SK-N-SH (cell line): Measurements from ENCODE around the gene KLF2. TPM values are rescaled to one million over a fixed set of nuclear protein-coding genes. Genes with fewer than 3 reads are reported as not detected.

Source experiments
- CTCF ChIA-PET: fragments of 300-600, 350-600 bp; formaldehyde crosslinking; extraction: SDS; loops from one replicate; lab custom pipeline; 2021; lab: Yijun Ruan, JAX
- POLR2A ChIA-PET: fragments of 350-600 bp; sonication (Branson Sonifier 250); formaldehyde crosslinking; extraction: SDS; loops from one replicate; lab custom pipeline; 2020; ENCODE audit warnings: antibody characterized with exemption, inconsistent platforms; lab: Yijun Ruan, JAX
- DNase-seq: peaks from one replicate; pipeline ENCODE4 v3.0.0; 2012
- H2AFZ ChIP-seq: fragments of 200-600 bp; sonication (generic); 2 replicates; pipeline ENCODE4 v1.8.1; 2016; ENCODE audit warnings: antibody characterized with exemption, mild to moderate bottlenecking, low read depth
- H3F3A ChIP-seq: fragments of 200-600 bp; sonication (generic); replicated peaks from 2 replicates; pipeline ENCODE3; 2016; ENCODE audit warnings: antibody characterized with exemption, mild to moderate bottlenecking; ENCODE audit not compliant: insufficient read depth
- H3K27ac ChIP-seq, 2 experiments: fragments of 200-500 bp in 1 of 2; fragments of 200-600 bp in 1 of 2; sonication (Bioruptor generic) in 1 of 2; sonication (generic), shearing (Covaris generic) in 1 of 2; 2 replicates each; pipeline versions ENCODE4 v1.5.1 to v1.6.1; 2014 to 2016; ENCODE audit warnings: low read depth in 2 of 2, inconsistent platforms in 1 of 2, low read length in 1 of 2, mild to moderate bottlenecking in 1 of 2, mixed read lengths in 1 of 2
- H3K27me3 ChIP-seq: fragments of 200-600 bp; sonication (generic), shearing (Covaris generic); 2 replicates; pipeline ENCODE4 v1.6.1; 2016; ENCODE audit warnings: mixed run types; ENCODE audit not compliant: insufficient read depth
- H3K36me3 ChIP-seq, 2 experiments: fragments of 200-500 bp in 1 of 2; fragments of 200-600 bp in 1 of 2; sonication (Bioruptor generic) in 1 of 2; sonication (generic) in 1 of 2; replicated peaks in 1 of 2; 2 replicates each; pipeline versions ENCODE3 to v1.5.1; 2014 to 2016; ENCODE audit warnings: low read length in 1 of 2, mild to moderate bottlenecking in 1 of 2; ENCODE audit not compliant: insufficient read depth in 2 of 2, control insufficient read depth in 1 of 2
- H3K4me1 ChIP-seq, 2 experiments: fragments of 200-500 bp in 1 of 2; fragments of 200-600 bp in 1 of 2; sonication (Bioruptor generic) in 1 of 2; sonication (generic), shearing (Covaris generic) in 1 of 2; 2 replicates each; pipeline versions ENCODE4 v1.5.1 to v1.6.1; 2014 to 2016; ENCODE audit warnings: low read depth in 1 of 2, low read length in 1 of 2, mixed run types in 1 of 2; ENCODE audit not compliant: insufficient read depth in 2 of 2, control insufficient read depth in 1 of 2
- H3K4me2 ChIP-seq: fragments of 200-600 bp; sonication (generic), shearing (Covaris generic); 2 replicates; pipeline ENCODE4 v1.6.1; 2017; ENCODE audit warnings: mixed run types
- H3K4me3 ChIP-seq, 2 experiments: fragments of 200-500 bp in 1 of 2; fragments of 200-600 bp in 1 of 2; sonication (Bioruptor generic) in 1 of 2; sonication (generic), shearing (Covaris generic) in 1 of 2; 2 replicates each; pipeline versions ENCODE4 v1.5.1 to v1.8.1; 2014 to 2016; ENCODE audit warnings: low read depth in 2 of 2, inconsistent platforms in 1 of 2, low read length in 1 of 2, mild to moderate bottlenecking in 1 of 2, mixed read lengths in 1 of 2, moderate library complexity in 1 of 2
- H3K79me2 ChIP-seq: fragments of 200-600 bp; sonication (generic); 2 replicates; pipeline ENCODE4 v1.8.1; 2017; ENCODE audit warnings: mild to moderate bottlenecking; ENCODE audit not compliant: insufficient read depth
- H3K9ac ChIP-seq: fragments of 200-600 bp; sonication (generic); 2 replicates; pipeline ENCODE4 v1.6.1; 2017; ENCODE audit warnings: mixed run types
- H3K9me2 ChIP-seq: fragments of 200-600 bp; sonication (generic); 2 replicates; pipeline ENCODE4 v1.6.1; 2017; ENCODE audit warnings: mixed run types
- H3K9me3 ChIP-seq: fragments of 200-600 bp; sonication (generic); 2 replicates; pipeline ENCODE4 v1.6.1; 2017; ENCODE audit warnings: mixed run types, mild to moderate bottlenecking, moderate library complexity
- H4K20me1 ChIP-seq: fragments of 200-600 bp; sonication (generic); 2 replicates; pipeline ENCODE4 v1.6.1; 2017; ENCODE audit warnings: mild to moderate bottlenecking, mixed run types; ENCODE audit not compliant: insufficient read depth
- CHD2 ChIP-seq: fragments of 150-350 bp; IDR thresholded peaks from 2 replicates; pipeline ENCODE4 v1.6.1; 2018; ENCODE audit warnings: low read length; ENCODE audit not compliant: partially characterized antibody
- EP300 ChIP-seq, 2 experiments: IDR thresholded peaks; 2 replicates each; pipeline versions ENCODE4 v1.4.0 to v1.6.1; 2012; ENCODE audit warnings: borderline replicate concordance in 1 of 2, low read depth in 1 of 2, low read length in 1 of 2
- FOSL2 ChIP-seq: IDR thresholded peaks from 2 replicates; pipeline ENCODE4 v1.4.0; 2012; ENCODE audit warnings: low read depth, mild to moderate bottlenecking, moderate library complexity, borderline replicate concordance
- GATA2 ChIP-seq: sonication (generic); formaldehyde crosslinking; IDR thresholded peaks from 2 replicates; pipeline ENCODE4 v1.5.0; 2020; ENCODE audit warnings: mild to moderate bottlenecking, missing genetic modification reagents
- NRF1 ChIP-seq: IDR thresholded peaks from 2 replicates; pipeline ENCODE4 v1.6.1; 2012; ENCODE audit warnings: low read depth, mild to moderate bottlenecking, low read length
- RCOR1 ChIP-seq: fragments of 150-350 bp; IDR thresholded peaks from 2 replicates; pipeline ENCODE4 v1.6.1; 2017; ENCODE audit warnings: antibody characterized with exemption, low read length
- RFX5 ChIP-seq: IDR thresholded peaks from 2 replicates; pipeline ENCODE4 v1.6.1; 2012; ENCODE audit warnings: mild to moderate bottlenecking, improper control_type of control experiment, low read length
- SIN3A ChIP-seq: IDR thresholded peaks from 2 replicates; pipeline ENCODE4 v1.6.1; 2012; ENCODE audit warnings: low read depth, mild to moderate bottlenecking, low read length, moderate library complexity, borderline replicate concordance
- TEAD4 ChIP-seq: IDR thresholded peaks from 2 replicates; pipeline ENCODE4 v1.4.0; 2012; ENCODE audit warnings: mild to moderate bottlenecking, borderline replicate concordance; ENCODE audit not compliant: insufficient read depth
- WGBS: methylation state at CpG from one replicate; pipeline ENCODE4 v1.1.6; 2017; ENCODE audit warnings: low lambda C conversion rate; 5-methylcytosine and 5-hydroxymethylcytosine counted together
- polyA plus RNA-seq, 3 experiments: library from polyadenylated mRNA; depleted of rRNA; stranded (reverse); fragments of >200 nt; gene quantifications; 2 replicates each; pipeline ENCODE4 v1.2.3, GENCODE V29; 2012
- TF ChIP-seq, protein P1 (sequence below): IDR thresholded peaks from 2 replicates; pipeline ENCODE4 v1.4.0; 2012; ENCODE audit warnings: low read depth, borderline replicate concordance
- TF ChIP-seq, protein P2 (sequence below): fragments of 200-600 bp; sonication (generic); IDR thresholded peaks from 2 replicates; pipeline ENCODE4 v1.6.1; 2017; ENCODE audit warnings: antibody characterized with exemption, mild to moderate bottlenecking, moderate library complexity

The KLF2 gene
- polyA plus RNA-seq, 1 of the 3 experiments (the other 2 are of a cell fraction), result 6.9 TPM

DNA sequence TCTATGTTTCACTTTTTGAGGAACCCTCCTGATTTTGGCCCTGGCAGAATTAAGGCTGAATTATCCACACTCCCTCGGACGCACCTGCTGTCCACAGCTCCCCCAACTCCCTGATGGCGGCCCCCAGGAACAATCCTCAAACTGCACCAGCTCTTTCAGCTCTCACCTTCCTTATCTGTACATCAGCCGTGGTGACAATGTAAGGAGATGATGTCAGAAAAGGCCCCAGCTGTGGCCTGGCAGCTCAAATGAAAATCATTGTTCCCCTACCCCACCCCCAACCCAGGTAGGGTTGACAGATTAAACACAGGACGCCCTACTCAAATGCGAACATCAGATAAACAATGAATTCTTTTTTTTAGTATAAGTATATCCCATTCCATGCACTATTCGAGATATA lies 35.0 kb upstream of the KLF2 start (continued):
- TF ChIP-seq, protein P1, sequence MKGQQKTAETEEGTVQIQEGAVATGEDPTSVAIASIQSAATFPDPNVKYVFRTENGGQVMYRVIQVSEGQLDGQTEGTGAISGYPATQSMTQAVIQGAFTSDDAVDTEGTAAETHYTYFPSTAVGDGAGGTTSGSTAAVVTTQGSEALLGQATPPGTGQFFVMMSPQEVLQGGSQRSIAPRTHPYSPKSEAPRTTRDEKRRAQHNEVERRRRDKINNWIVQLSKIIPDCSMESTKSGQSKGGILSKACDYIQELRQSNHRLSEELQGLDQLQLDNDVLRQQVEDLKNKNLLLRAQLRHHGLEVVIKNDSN, result no peak
- TF ChIP-seq GATA2 (CRISPR knock-in tag), result no peak
- TF ChIP-seq FOSL2, result no peak
- TF ChIP-seq EP300 (IDR thresholded peaks at IDR 0.05; ENCODE audit: borderline replicate concordance in 1 of 2, low read depth in 1 of 2, low read length in 1 of 2), result no peak
- TF ChIP-seq RCOR1, result no peak
- TF ChIP-seq TEAD4, result no peak
- TF ChIP-seq SIN3A, result no peak
- TF ChIP-seq, protein P2, sequence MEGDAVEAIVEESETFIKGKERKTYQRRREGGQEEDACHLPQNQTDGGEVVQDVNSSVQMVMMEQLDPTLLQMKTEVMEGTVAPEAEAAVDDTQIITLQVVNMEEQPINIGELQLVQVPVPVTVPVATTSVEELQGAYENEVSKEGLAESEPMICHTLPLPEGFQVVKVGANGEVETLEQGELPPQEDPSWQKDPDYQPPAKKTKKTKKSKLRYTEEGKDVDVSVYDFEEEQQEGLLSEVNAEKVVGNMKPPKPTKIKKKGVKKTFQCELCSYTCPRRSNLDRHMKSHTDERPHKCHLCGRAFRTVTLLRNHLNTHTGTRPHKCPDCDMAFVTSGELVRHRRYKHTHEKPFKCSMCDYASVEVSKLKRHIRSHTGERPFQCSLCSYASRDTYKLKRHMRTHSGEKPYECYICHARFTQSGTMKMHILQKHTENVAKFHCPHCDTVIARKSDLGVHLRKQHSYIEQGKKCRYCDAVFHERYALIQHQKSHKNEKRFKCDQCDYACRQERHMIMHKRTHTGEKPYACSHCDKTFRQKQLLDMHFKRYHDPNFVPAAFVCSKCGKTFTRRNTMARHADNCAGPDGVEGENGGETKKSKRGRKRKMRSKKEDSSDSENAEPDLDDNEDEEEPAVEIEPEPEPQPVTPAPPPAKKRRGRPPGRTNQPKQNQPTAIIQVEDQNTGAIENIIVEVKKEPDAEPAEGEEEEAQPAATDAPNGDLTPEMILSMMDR, result no peak

DNA sequence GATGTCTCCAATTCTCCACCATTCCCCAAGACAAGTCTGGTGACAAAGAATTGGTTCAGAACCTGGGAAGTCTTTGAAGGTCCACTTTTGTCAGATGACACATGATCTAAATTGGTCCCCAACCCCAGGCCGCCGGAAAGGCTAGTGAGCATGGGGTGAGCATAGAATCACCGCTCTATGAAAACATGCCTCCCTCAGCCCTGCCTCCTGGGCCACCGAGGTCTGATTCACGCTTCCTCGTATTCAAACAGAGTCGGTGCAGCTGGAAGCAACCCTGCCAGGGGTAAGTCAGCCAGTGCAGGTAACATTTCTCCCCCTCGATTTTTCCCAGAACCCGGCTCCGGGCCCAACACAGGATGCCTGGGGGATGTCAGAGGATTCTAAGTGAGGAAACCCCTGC lies 33.9 kb upstream of the KLF2 start:
- no peak for TF ChIP-seq NRF1
- no peaks in the 10 kb centered on the region for H3K9me3 ChIP-seq
- H3K79me2 ChIP-seq, result no peaks in the 10 kb centered on the region
- H3K9ac ChIP-seq, result no peak overlapping the region
- H3K27ac ChIP-seq, result no peak overlapping the region
- no peak overlapping the region for H3K4me2 ChIP-seq
- peaks cover 6% of the 10 kb centered on the region for H3F3A ChIP-seq
- ChIA-PET CTCF (interaction anchor here (1.4 kb wide), 1 partner anchor 86 kb away, joined by 4 read pairs; no protein-coding TSS in a partner anchor), POLR2A (no interaction called here)
- 41% methylated on average over 10 of the region's 10 CpGs for WGBS
- H3K4me1 ChIP-seq, result no peaks in the 10 kb centered on the region
- DNase-seq, result no peak
- H3K36me3 ChIP-seq, result no peaks in the 10 kb centered on the region
- H3K4me3 ChIP-seq, result no peak overlapping the region
- no peak overlapping the region for H2AFZ ChIP-seq
- H3K27me3 ChIP-seq, result peaks cover 42% of the 10 kb centered on the region
- no peaks in the 10 kb centered on the region for H3K9me2 ChIP-seq
- H4K20me1 ChIP-seq, result no peaks in the 10 kb centered on the region

DNA sequence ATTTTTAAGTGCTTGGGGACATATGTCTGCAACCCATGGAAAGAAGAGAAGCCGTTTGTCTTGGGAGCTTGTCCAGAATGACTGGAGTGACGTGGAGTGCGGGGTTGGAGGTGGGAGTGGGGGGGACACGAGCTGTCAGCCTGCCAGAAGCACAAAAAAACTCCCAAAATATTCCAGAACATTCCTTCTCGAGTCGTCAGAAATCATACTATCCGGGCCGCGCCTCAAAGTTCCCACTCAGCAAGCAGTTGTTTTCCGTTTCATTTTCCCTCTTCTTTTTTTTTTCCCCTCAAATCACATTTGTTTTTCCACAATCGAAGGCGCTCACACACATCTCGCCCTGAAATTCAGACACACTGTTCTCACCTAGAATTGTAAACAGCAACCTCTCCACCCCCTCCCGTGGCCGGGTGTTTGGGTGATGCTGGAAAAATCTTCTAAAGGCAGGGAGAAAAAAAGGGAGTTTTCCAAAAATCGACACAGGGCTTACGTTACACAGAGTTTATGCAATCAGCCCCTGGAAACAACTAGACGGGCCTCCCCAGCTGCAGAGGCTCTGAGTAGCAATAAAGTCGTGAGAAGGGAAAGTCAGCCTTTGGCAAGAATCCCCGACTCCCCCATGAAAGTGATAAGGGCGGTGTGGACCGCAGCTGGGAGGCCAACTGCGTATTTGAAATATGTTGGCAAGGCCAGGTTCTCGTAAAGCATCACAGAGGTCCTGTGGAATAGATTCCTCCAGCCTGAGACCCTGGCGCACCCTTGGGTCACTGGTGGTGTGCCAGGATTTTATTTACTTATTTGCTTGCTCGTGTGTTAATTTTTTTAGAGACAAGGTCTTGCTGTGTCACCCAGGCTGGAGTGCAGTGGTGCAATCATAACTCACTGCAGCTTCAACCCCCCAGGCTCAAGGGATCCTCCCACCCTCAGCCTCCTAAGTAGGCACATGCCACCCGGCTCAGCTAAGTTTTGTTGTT lies 31.2 kb upstream of the KLF2 start:
- H3K4me2 ChIP-seq, result peak overlapping the region; percentile 34; the same call in 1 of the 2 replicates
- peaks cover 6% of the 10 kb centered on the region for H3F3A ChIP-seq
- POLR2A ChIA-PET, result no interaction called here
- DNase-seq, result no peak
- peak overlapping the region; percentile 66; the same call in 1 of the 2 replicates for H2AFZ ChIP-seq
- no peaks in the 10 kb centered on the region for H4K20me1 ChIP-seq
- no peaks in the 10 kb centered on the region for H3K79me2 ChIP-seq
- peak overlapping the region in 1 of 2 experiments; percentile 13; a peak in 1 of 4 replicates for H3K4me3 ChIP-seq
- no peaks in the 10 kb centered on the region for H3K4me1 ChIP-seq
- TF ChIP-seq RCOR1 (no peak), CHD2 (no peak), EP300 (IDR thresholded peaks at IDR 0.05; ENCODE audit: borderline replicate concordance in 1 of 2, low read depth in 1 of 2, low read length in 1 of 2) (no peak), RFX5 (no peak)
- TF ChIP-seq, all 33 proteins: peak for 0
- H3K36me3 ChIP-seq, result no peaks in the 10 kb centered on the region
- H3K27ac ChIP-seq, result no peak overlapping the region
- 33% methylated on average over 27 of the region's 27 CpGs for WGBS
- H3K9me2 ChIP-seq, result no peaks in the 10 kb centered on the region
- peaks cover 30% of the 10 kb centered on the region; the same call in 1 of the 2 replicates for H3K27me3 ChIP-seq
- no peak overlapping the region for H3K9ac ChIP-seq
- CTCF ChIA-PET, result interaction anchor here (1.3 kb wide), 1 partner anchor 46 kb away, joined by 3 read pairs; no protein-coding TSS in a partner anchor
- H3K9me3 ChIP-seq, result no peaks in the 10 kb centered on the region
